Keratinocyte (primary cell): Measurements from ENCODE around the gene BLTP2.

ENCODE experiments used
- CTCF ChIP-seq, 3 experiments: IDR thresholded peaks in 1 of 3; conservative IDR thresholded peaks in 1 of 3; optimal IDR thresholded peaks in 1 of 3; 2 replicates in 2 of 3; 3 replicates in 1 of 3; pipeline versions ENCODE3 to v1.5.1; 2011; ENCODE audit warnings: low read length in 3 of 3, mild to moderate bottlenecking in 3 of 3, moderate library complexity in 2 of 3, control low read depth in 1 of 3, inconsistent platforms in 1 of 3; ENCODE audit not compliant: insufficient read depth in 2 of 3; ENCODE audit errors: extremely low read depth in 1 of 3
- EZH2 ChIP-seq: IDR thresholded peaks from one replicate; pipeline ENCODE4 v1.6.1; 2012; ENCODE audit warnings: inconsistent platforms, mild to moderate bottlenecking, low read length, moderate library complexity

GRCh38 chr17:28622186-28622585 lies 22.8 kb downstream of the BLTP2 start:
- no peak for TF ChIP-seq CTCF (optimal IDR thresholded peaks at IDR 0.05 in 1 of 3, IDR thresholded peaks at IDR 0.05 in 1 of 3, conservative IDR thresholded peaks at IDR 0.05 in 1 of 3; ENCODE audit: extremely low read depth in 1 of 3, insufficient read depth in 2 of 3, low read length in 3 of 3)
- no peak for TF ChIP-seq EZH2
